Epithelial cell of proximal tubule (primary cell): ENCODE results near the gene KDM4B. TPM values are rescaled to one million over a fixed set of nuclear protein-coding genes. Genes with fewer than 3 reads are reported as not detected.

Experiments used
- DNase-seq: peaks from one replicate; pipeline ENCODE4 v3.0.0-alpha.2; 2011; ENCODE audit warnings: low read depth
- H3K4me3 ChIP-seq: 2 replicates; pipeline ENCODE4 v1.5.1; 2011; ENCODE audit warnings: low read depth, mild to moderate bottlenecking, low read length
- total RNA-seq: library from RNA; depleted of rRNA; stranded (reverse); fragments of >200 nt; gene quantifications from 2 replicates; pipeline ENCODE4 v1.2.3, GENCODE V29; 2015
- TF ChIP-seq, protein P1 (sequence below): conservative IDR thresholded peaks from 2 replicates; pipeline ENCODE4 v1.5.1; 2012; ENCODE audit warnings: low read depth, mild to moderate bottlenecking, low read length

KDM4B gene
- total RNA-seq, 1 donor from 2014 or later: 20.5 TPM

DNA sequence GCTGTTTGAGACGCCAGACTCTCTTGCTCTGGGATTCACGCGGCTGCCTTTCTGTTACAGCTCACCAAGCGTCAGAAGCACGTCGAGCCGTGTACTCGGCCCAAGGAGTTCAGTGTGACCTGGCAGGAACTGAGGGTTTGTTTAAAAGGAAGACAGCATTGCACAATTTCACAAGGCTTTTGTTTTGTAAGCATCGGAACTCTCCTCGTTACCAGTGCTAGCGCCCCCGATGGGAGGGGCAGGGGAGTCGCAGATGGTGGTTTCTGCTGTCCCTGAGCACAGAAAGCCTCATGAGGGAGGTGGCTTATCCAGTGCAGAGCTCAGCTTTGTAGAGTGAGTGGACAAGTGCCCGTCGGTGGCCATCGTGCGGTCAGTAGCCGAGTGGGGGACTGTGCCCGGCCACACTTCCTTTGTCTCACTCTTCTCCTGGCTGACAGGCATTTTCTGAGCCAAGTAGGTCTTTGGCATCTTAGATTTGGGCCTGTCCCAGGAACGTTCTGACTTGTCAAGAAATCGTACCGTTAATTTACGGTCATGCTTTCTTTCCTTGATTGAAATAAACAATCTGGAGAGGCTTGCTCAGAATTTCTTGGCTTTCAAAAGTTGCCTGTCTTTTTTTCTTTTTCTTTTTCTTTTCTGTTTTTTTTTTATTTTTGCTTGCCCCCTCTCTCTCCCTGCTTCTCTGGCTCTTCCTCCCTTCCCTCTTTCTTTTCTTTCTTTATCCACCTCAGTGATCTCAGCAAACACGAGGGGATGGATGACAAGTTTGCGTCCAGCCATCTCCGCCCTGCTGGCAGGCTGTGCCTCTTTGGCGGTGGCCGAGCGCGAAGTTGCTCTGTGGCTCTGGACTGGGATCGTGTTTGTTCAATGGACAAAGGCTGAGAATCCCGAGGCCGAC is 7.7 kb downstream of the KDM4B start:
- H3K4me3 ChIP-seq: peak overlapping the region; percentile 16
- TF ChIP-seq, protein P1, sequence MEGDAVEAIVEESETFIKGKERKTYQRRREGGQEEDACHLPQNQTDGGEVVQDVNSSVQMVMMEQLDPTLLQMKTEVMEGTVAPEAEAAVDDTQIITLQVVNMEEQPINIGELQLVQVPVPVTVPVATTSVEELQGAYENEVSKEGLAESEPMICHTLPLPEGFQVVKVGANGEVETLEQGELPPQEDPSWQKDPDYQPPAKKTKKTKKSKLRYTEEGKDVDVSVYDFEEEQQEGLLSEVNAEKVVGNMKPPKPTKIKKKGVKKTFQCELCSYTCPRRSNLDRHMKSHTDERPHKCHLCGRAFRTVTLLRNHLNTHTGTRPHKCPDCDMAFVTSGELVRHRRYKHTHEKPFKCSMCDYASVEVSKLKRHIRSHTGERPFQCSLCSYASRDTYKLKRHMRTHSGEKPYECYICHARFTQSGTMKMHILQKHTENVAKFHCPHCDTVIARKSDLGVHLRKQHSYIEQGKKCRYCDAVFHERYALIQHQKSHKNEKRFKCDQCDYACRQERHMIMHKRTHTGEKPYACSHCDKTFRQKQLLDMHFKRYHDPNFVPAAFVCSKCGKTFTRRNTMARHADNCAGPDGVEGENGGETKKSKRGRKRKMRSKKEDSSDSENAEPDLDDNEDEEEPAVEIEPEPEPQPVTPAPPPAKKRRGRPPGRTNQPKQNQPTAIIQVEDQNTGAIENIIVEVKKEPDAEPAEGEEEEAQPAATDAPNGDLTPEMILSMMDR: peak; percentile 63
- peak; percentile 87 for DNase-seq

DNA sequence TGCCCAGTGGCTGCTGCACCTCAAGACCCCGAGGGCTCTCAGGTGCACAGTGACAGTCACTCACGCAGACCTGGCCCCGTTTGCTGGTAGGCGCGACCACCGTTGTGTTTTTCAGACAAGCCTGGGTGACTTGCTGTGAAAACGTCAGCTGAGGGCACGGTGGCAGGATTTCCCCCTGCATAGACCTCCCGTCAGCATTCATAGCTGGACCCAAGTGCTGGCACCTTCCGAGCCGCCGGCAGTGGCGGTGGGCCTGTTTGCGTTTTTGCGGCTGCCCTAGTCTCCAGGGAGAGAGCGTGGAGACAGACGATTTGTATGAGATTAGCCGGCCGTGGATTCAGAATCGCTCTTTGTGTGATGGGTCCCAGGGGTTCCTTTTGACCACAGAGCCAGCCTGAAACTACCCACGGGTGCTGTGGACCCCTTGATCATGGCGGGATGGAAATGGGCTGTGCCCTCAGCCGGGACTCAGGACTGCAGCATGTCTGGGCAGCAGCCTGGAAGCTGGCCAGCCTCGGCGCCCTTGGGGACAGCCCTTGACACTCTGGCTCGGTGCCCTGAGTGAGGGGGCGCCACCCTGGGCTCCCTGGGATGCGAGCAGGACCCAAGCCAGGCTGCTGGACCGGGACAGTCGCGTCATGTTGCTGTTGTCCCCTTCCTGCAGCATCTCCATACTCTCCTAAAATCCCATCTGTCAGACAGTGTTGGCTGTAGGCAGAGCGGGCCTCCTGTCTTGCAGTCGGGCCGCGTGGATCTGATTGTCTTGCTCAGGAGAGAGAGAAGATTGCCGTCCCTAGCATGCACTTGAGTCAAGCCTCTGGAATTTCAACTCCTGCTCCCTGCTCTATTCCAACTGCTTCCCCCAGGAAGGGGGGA is 8.6 kb downstream of the KDM4B start:
- DNase-seq: no peak
- TF ChIP-seq, protein P1: no peak
- no peak overlapping the region for H3K4me3 ChIP-seq

- TF ChIP-seq, protein P1: no peak
Observed at GRCh38 chr19:4979211-4979807, 10.4 kb downstream of the KDM4B start.

GRCh38 chr19:4980067-4980466 is 11.2 kb downstream of the KDM4B start:
- no peak overlapping the region for H3K4me3 ChIP-seq
- no peak for DNase-seq
- TF ChIP-seq, protein P1: no peak

More at GRCh38 chr19:4979211-4979807, 10.4 kb downstream of the KDM4B start:
- H3K4me3 ChIP-seq: no peak overlapping the region
- DNase-seq: no peak

DNA sequence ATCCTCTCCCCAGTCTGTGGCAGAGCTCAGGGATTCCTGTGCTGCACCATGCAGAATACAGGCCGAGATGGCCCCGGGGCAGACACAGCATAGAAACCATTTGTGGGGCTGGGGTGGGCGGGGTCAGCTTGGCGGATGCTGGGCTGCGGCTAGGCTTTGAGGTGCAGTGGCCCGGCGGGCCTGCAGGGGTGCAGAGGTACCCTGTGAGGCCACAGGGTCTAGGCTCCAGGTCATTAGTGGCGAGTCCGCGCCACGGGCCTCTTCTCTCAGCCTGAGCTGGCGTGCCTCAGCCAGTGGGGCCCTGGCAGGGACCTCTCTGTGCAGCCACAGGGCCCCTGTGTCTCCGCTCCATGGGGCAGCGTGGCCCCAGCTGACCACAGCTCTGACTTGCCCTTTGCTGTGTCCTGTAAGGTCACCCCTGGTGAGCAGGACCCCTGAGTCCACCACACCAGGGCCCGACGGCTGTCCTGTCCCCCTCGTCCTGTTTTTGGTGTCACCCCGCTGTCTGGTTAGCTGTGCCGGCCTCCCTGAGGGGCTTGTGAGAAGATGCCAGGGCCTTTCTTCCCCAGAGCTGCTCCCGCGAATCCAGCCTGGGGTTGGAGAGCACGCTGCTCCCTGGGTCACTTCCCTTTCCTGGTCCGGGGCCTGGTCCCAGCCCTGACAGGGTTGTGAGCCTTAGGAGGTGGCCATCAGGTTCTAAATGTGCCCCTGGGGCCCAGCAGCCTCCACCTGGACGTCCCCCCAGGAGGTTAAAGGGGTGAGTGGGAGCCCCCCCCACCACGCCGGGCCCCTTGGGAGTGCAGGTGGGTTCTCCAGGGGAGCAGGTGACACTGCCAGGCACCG is 12.1 kb downstream of the KDM4B start:
- no peak for DNase-seq
- H3K4me3 ChIP-seq: no peak overlapping the region
- TF ChIP-seq, protein P1: no peak

DNA sequence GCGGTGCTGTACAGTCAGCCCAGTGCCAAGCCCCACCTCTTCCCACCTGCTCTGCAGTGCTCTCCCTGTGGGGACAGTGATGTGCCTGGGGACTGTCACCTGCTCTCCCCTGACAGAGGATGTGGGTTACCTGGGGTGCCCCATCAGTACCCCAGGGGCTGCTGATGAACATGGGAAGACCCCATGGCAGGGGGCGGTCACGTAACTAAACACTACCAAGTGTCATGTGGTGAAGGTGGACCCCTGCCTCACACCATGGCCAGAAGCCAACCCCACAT is 12.7 kb downstream of the KDM4B start:
- DNase-seq: no peak
- H3K4me3 ChIP-seq: no peak overlapping the region
- TF ChIP-seq, protein P1: no peak
